ENCODE measurements around the gene LYSMD4. TPM values are rescaled to one million over a fixed set of nuclear protein-coding genes. Genes with fewer than 3 reads are reported as not detected.

LYSMD4 gene
- polyA plus RNA-seq, 1 experiment, result 3.2 TPM

- H3K4me3 ChIP-seq (ENCODE audit: low read depth, low read length), result no peak overlapping the region
- CTCF ChIA-PET, result no interaction called here
- peaks cover 4% of the 10 kb centered on the region for H3K27me3 ChIP-seq (ENCODE audit: control insufficient read depth, insufficient read depth, low read length)
- no peak for TF ChIP-seq CTCF (IDR thresholded peaks at IDR 0.05; ENCODE audit: low read depth, low read length)
- H3K9me3 ChIP-seq (ENCODE audit: control insufficient read depth, insufficient read depth, low read length), result no peaks in the 10 kb centered on the region
- no peak overlapping the region for H3K27ac ChIP-seq (ENCODE audit: low read depth, low read length)
- no peak for DNase-seq (ENCODE audit: low read depth, low spot score)
- POLR2A ChIA-PET, result no interaction called here
These were observed 16.1 kb upstream of the LYSMD4 start for GRCh38 chr15:99749386-99749785.

- no peak overlapping the region for H3K4me3 ChIP-seq (ENCODE audit: low read depth, low read length)
- no peak for TF ChIP-seq CTCF (IDR thresholded peaks at IDR 0.05; ENCODE audit: low read depth, low read length)
- H3K27me3 ChIP-seq (ENCODE audit: control insufficient read depth, insufficient read depth, low read length), result peaks cover 6% of the 10 kb centered on the region
- ChIA-PET POLR2A (interaction anchor here (0.6 kb wide), 1 partner anchor 12 kb away, joined by 4 read pairs; no protein-coding TSS in a partner anchor), CTCF (interaction anchor here (1.3 kb wide), 1 partner anchor 11 kb away, joined by 3 read pairs; no protein-coding TSS in a partner anchor)
- no peaks in the 10 kb centered on the region for H3K9me3 ChIP-seq (ENCODE audit: control insufficient read depth, insufficient read depth, low read length)
- no peak for DNase-seq (ENCODE audit: low read depth, low spot score)
- no peak overlapping the region for H3K27ac ChIP-seq (ENCODE audit: low read depth, low read length)
These were observed 12.3 kb upstream of the LYSMD4 start for GRCh38 chr15:99745370-99746086.

- CTCF ChIA-PET, result no interaction called here
- no peak for TF ChIP-seq CTCF (IDR thresholded peaks at IDR 0.05; ENCODE audit: low read depth, low read length)
- no peak for DNase-seq (ENCODE audit: low read depth, low spot score)
- Histone ChIP-seq H3K4me3 (ENCODE audit: low read depth, low read length) (no peak overlapping the region), H3K27me3 (ENCODE audit: control insufficient read depth, insufficient read depth, low read length) (peaks cover 6% of the 10 kb centered on the region), H3K27ac (ENCODE audit: low read depth, low read length) (no peak overlapping the region), H3K9me3 (ENCODE audit: control insufficient read depth, insufficient read depth, low read length) (no peaks in the 10 kb centered on the region)
- POLR2A ChIA-PET, result no interaction called here
These were observed 10.9 kb upstream of the LYSMD4 start for GRCh38 chr15:99744142-99744541.

- Histone ChIP-seq H3K27me3 (ENCODE audit: control insufficient read depth, insufficient read depth, low read length) (peaks cover 9% of the 10 kb centered on the region), H3K27ac (ENCODE audit: low read depth, low read length) (no peak overlapping the region), H3K4me3 (ENCODE audit: low read depth, low read length) (no peak overlapping the region), H3K9me3 (ENCODE audit: control insufficient read depth, insufficient read depth, low read length) (no peaks in the 10 kb centered on the region)
- CTCF ChIA-PET, result interaction anchor here (2.1 kb wide), 2 partner anchors 14 to 469 kb away, joined by 8 read pairs; no protein-coding TSS in a partner anchor
- POLR2A ChIA-PET, result no interaction called here
- no peak for DNase-seq (ENCODE audit: low read depth, low spot score)
- no peak for TF ChIP-seq CTCF (IDR thresholded peaks at IDR 0.05; ENCODE audit: low read depth, low read length)
These were observed 8.6 kb upstream of the LYSMD4 start for GRCh38 chr15:99741835-99742234.

Measured in AG04450 (cell line).